B cell (primary cell): ENCODE measurements around the gene METTL8. TPM values are rescaled to one million over a fixed set of nuclear protein-coding genes. Genes with fewer than 3 reads are reported as not detected.

Experiments used
- ATAC-seq: fragments of 200-7000 bp; cut with Tn5 transposase; one replicate; pipeline ENCODE4 v1.10.0; 2021; ENCODE audit warnings: low read depth, mild to moderate bottlenecking, moderate number of reproducible peaks, moderate library complexity
- CTCF ChIA-PET: fragments of 350-600 bp; sonication (Branson Sonifier 250); formaldehyde crosslinking; loops from one replicate; lab custom pipeline; 2021; ENCODE audit warnings: antibody characterized with exemption, inconsistent platforms; lab: Charles Lee
- POLR2A ChIA-PET: fragments of 350-600 bp; sonication (Branson Sonifier 250); formaldehyde crosslinking; loops from one replicate; lab custom pipeline; 2021; ENCODE audit warnings: antibody characterized with exemption; lab: Charles Lee
- DNase-seq: peaks from one replicate; pipeline ENCODE4 v3.0.0; 2013
- H2AFZ ChIP-seq: 2 replicates; pipeline ENCODE4 v1.6.1; 2012; ENCODE audit warnings: mild to moderate bottlenecking, low read depth, low read length; ENCODE audit not compliant: insufficient read depth, poor library complexity, severe bottlenecking
- H3K27ac ChIP-seq, 2 donors: 1 replicate in 1 of 2; 2 replicates in 1 of 2; pipeline ENCODE4 v1.5.1; 2012 to 2013; ENCODE audit warnings: low read length in 2 of 2, mild to moderate bottlenecking in 2 of 2, moderate library complexity in 1 of 2
- H3K27me3 ChIP-seq, 4 experiments: fragments of 200-600 bp in 1 of 4; sonication (generic) in 1 of 4; replicated peaks in 1 of 4; 1 replicate in 2 of 4; 2 replicates in 2 of 4; pipeline versions ENCODE4 v1.6.1 to v1.7.0; 2013 to 2016; ENCODE audit warnings: low read length in 3 of 4, mild to moderate bottlenecking in 2 of 4, mixed read lengths in 1 of 4, moderate library complexity in 1 of 4; ENCODE audit not compliant: insufficient read depth in 4 of 4, control insufficient read depth in 3 of 4; ENCODE audit errors: control extremely low read depth in 1 of 4
- H3K36me3 ChIP-seq, 2 experiments: replicated peaks in 1 of 2; 1 replicate in 1 of 2; 2 replicates in 1 of 2; pipeline versions ENCODE4 v1.6.1 to v1.7.1; 2013; ENCODE audit warnings: low read length in 1 of 2; ENCODE audit not compliant: insufficient read depth in 2 of 2, control insufficient read depth in 1 of 2; ENCODE audit errors: control extremely low read depth in 1 of 2, extremely low read depth in 1 of 2
- H3K4me1 ChIP-seq, 2 donors: fragments of 200-600 bp in 1 of 2; sonication (generic) in 1 of 2; 1 replicate in 1 of 2; 2 replicates in 1 of 2; pipeline versions ENCODE4 v1.5.1 to v1.6.1; 2013 to 2017; ENCODE audit warnings: low read length in 2 of 2; ENCODE audit not compliant: control insufficient read depth in 2 of 2, insufficient read depth in 2 of 2
- H3K4me2 ChIP-seq: replicated peaks from 2 replicates; pipeline ENCODE3; 2012; ENCODE audit warnings: mild to moderate bottlenecking, low read depth, low read length; ENCODE audit not compliant: poor library complexity, severe bottlenecking
- H3K4me3 ChIP-seq, 5 experiments: fragments of 200-600 bp in 1 of 5; sonication (generic) in 1 of 5; 1 replicate in 3 of 5; 2 replicates in 2 of 5; pipeline versions ENCODE4 v1.5.1 to v1.7.0; 2011 to 2016; ENCODE audit warnings: low read length in 4 of 5, mild to moderate bottlenecking in 4 of 5, low read depth in 2 of 5, control low read depth in 1 of 5, moderate library complexity in 1 of 5; ENCODE audit not compliant: insufficient read depth in 1 of 5; ENCODE audit errors: control extremely low read depth in 1 of 5, extremely low read depth in 1 of 5
- H3K79me2 ChIP-seq: fragments of 200-600 bp; sonication (generic); one replicate; pipeline ENCODE4 v1.6.0; 2016; ENCODE audit warnings: low read length; ENCODE audit not compliant: control insufficient read depth, insufficient read depth
- H3K9ac ChIP-seq: fragments of 200-600 bp; sonication (generic); 2 replicates; pipeline ENCODE4 v1.6.1; 2017; ENCODE audit warnings: mild to moderate bottlenecking, low read length, moderate library complexity
- H3K9me3 ChIP-seq, 3 donors: one replicate each; pipeline versions ENCODE4 v1.6.1 to v1.7.1; 2013; ENCODE audit warnings: low read length in 2 of 3; ENCODE audit not compliant: control insufficient read depth in 2 of 3, insufficient read depth in 1 of 3; ENCODE audit errors: control extremely low read depth in 1 of 3
- H4K20me1 ChIP-seq: 2 replicates; pipeline ENCODE4 v1.6.0; 2012; ENCODE audit warnings: mild to moderate bottlenecking, low read length; ENCODE audit not compliant: insufficient read depth, control insufficient read depth, poor library complexity, severe bottlenecking
- H3K27ac Mint-ChIP-seq: one replicate; pipeline ENCODE4 v1.8.0; 2021; ENCODE audit warnings: mixed read lengths
- H3K27me3 Mint-ChIP-seq: one replicate; pipeline ENCODE4 v1.8.0; 2021; ENCODE audit warnings: mixed read lengths
- H3K4me1 Mint-ChIP-seq: one replicate; pipeline ENCODE4 v1.8.0; 2021; ENCODE audit warnings: mixed read lengths
- H3K4me3 Mint-ChIP-seq: one replicate; pipeline ENCODE4 v1.8.0; 2021; ENCODE audit warnings: mixed read lengths
- H3K9me3 Mint-ChIP-seq: one replicate; pipeline ENCODE4 v1.8.0; 2022; ENCODE audit warnings: mixed read lengths; ENCODE audit not compliant: insufficient read depth
- EZH2 ChIP-seq: IDR thresholded peaks from 2 replicates; pipeline ENCODE4 v1.6.1; 2012; ENCODE audit warnings: borderline replicate concordance, low read depth, mild to moderate bottlenecking, moderate library complexity, low read length; ENCODE audit not compliant: insufficient read depth, poor library complexity, severe bottlenecking
- WGBS: methylation state at CpG from one replicate; pipeline ENCODE4 v1.1.5; 2013; ENCODE audit warnings: missing lambda C conversion rate; ENCODE audit not compliant: insufficient coverage; 5-methylcytosine and 5-hydroxymethylcytosine counted together
- intact Hi-C: fragments of 100-400 bp; cut with micrococcal nuclease; formaldehyde crosslinking; loops from one replicate; pipeline ENCODE4 v1.10.0; 2022
- polyA plus RNA-seq: library from polyadenylated mRNA; depleted of rRNA; stranded (reverse); fragments of >200 nt; gene quantifications from 2 replicates; pipeline ENCODE4 v1.2.3, GENCODE V29; 2012
- total RNA-seq, 2 donors: library from RNA; stranded (reverse); fragments of 120-200 nt in 1 of 2; gene quantifications; 1 replicate in 1 of 2; 2 replicates in 1 of 2; pipeline versions ENCODE4 v1.2.3 to v1.2.4, GENCODE V29; 2013 to 2022
- TF ChIP-seq, protein P1 (sequence below): fragments of 200-600 bp; IDR thresholded peaks from one replicate; pipeline ENCODE4 v1.8.0; 2022; ENCODE audit warnings: antibody characterized with exemption, mild to moderate bottlenecking

The METTL8 gene
- total and polyA plus RNA-seq, 2 donors (not counting 1 experiment from before 2014, with no cell fraction given), result 20.8 to 57.8 TPM

DNA sequence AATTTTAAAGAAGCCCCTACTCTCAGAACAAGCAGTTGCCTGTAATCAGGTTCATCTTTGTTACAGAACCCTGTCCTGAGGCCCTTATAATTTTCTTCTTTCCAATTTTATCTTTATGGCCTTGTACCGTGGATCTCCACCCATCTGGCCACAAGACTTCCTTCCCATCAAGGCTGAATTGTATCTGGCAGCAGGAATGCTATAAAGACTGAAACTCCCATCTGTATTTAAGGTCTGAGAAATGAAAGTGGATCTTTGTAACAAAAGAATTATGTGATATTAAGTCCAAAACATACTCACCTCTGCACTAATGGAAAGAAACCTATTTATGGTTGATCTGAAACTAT, 91.8 kb downstream of the METTL8 start:
- ChIA-PET POLR2A (no interaction called here), CTCF (interaction anchor here (1.2 kb wide), 1 partner anchor 74 kb away, joined by 7 read pairs; no protein-coding TSS in a partner anchor)
- Mint-ChIP-seq H3K4me1 (peaks cover 31% of the 10 kb centered on the region), H3K9me3 (no peaks in the 10 kb centered on the region), H3K4me3 (no peak overlapping the region), H3K27ac (peak overlapping the region; percentile 32), H3K27me3 (no peaks in the 10 kb centered on the region)
- H3K79me2 ChIP-seq, result no peaks in the 10 kb centered on the region
- no peaks in the 10 kb centered on the region for H3K27me3 ChIP-seq
- no peaks in the 10 kb centered on the region for H4K20me1 ChIP-seq
- H3K4me3 ChIP-seq, result no peak overlapping the region
- H3K27ac ChIP-seq, result peak overlapping the region in 1 of 2 donors; percentile 60
- H3K9me3 ChIP-seq, result peaks cover 0 to 3% (median 0%) of the 10 kb centered on the region in 3 donors
- DNase-seq (no peak), ATAC-seq (no peak)
- no peaks in the 10 kb centered on the region for H3K36me3 ChIP-seq
- no CpG with 5 or more reads among the region's 1 CpG for WGBS
- H3K9ac ChIP-seq, result no peak overlapping the region
- no peak overlapping the region for H3K4me2 ChIP-seq
- intact Hi-C loops, result no loop called here
- peak overlapping the region; percentile 51 for H2AFZ ChIP-seq
- TF ChIP-seq, protein P1, sequence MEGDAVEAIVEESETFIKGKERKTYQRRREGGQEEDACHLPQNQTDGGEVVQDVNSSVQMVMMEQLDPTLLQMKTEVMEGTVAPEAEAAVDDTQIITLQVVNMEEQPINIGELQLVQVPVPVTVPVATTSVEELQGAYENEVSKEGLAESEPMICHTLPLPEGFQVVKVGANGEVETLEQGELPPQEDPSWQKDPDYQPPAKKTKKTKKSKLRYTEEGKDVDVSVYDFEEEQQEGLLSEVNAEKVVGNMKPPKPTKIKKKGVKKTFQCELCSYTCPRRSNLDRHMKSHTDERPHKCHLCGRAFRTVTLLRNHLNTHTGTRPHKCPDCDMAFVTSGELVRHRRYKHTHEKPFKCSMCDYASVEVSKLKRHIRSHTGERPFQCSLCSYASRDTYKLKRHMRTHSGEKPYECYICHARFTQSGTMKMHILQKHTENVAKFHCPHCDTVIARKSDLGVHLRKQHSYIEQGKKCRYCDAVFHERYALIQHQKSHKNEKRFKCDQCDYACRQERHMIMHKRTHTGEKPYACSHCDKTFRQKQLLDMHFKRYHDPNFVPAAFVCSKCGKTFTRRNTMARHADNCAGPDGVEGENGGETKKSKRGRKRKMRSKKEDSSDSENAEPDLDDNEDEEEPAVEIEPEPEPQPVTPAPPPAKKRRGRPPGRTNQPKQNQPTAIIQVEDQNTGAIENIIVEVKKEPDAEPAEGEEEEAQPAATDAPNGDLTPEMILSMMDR, result no peak
- no peak for TF ChIP-seq EZH2
- H3K4me1 ChIP-seq, result peaks cover 7 to 20% of the 10 kb centered on the region in 2 donors

DNA sequence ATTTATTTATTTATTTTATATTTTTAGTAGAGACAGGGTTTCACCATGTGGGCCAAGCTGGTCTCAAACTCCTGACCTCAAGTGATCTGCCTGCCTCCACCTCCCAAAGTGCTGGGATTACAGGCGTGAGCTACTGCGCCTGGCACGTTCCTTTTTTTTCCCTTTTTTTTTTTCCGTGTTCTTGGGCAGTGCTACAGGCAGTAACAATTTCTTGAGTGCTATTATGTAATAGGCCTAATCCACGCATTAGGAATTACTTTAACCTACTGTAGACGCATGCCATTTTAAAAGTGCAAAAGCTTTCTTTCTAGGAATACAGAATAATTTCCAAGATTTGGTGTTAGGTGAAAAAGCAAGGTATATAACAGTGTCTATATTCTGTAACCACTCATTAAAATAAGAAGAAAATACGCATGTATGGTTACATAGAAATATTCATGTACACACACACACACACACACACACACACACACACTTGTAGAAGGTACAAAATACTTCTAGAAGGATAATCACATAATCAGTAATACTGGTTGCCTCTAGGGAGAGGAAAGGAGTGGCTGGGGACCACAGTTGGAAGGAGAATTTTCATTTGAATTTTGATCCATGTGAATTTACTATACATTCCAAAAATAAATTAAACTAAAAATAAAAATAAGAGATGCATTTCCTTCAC, 92.3 kb downstream of the METTL8 start:
- H3K9me3 Mint-ChIP-seq, result no peaks in the 10 kb centered on the region
- H3K27me3 Mint-ChIP-seq, result no peaks in the 10 kb centered on the region
- DNase-seq, result no peak
- no peak overlapping the region for H3K4me3 ChIP-seq
- H3K79me2 ChIP-seq, result no peaks in the 10 kb centered on the region
- peaks cover 5 to 22% of the 10 kb centered on the region in 2 donors for H3K4me1 ChIP-seq
- ChIA-PET POLR2A (no interaction called here), CTCF (interaction anchor here (1.2 kb wide), 1 partner anchor 75 kb away, joined by 7 read pairs; no protein-coding TSS in a partner anchor)
- no peaks in the 10 kb centered on the region for H3K27me3 ChIP-seq
- no CpG with 5 or more reads among the region's 7 CpGs for WGBS
- intact Hi-C loops, result no loop called here
- H3K9me3 ChIP-seq, result peaks cover 0 to 3% (median 0%) of the 10 kb centered on the region in 3 donors
- no peak for ATAC-seq
- peak overlapping the region; percentile 1 for H3K27ac Mint-ChIP-seq
- no peaks in the 10 kb centered on the region for H3K36me3 ChIP-seq
- H3K9ac ChIP-seq, result no peak overlapping the region
- H4K20me1 ChIP-seq, result no peaks in the 10 kb centered on the region
- H2AFZ ChIP-seq, result peak overlapping the region; percentile 51
- H3K4me1 Mint-ChIP-seq, result peaks cover 30% of the 10 kb centered on the region
- TF ChIP-seq, protein P1, result no peak
- TF ChIP-seq EZH2, result no peak
- H3K4me3 Mint-ChIP-seq, result no peak overlapping the region
- H3K4me2 ChIP-seq, result no peak overlapping the region
- peak overlapping the region in 1 of 2 donors; percentile 60 for H3K27ac ChIP-seq
